GM23248 (cell line): ENCODE results near the gene SLC44A3. TPM values are rescaled to one million over a fixed set of nuclear protein-coding genes. Genes with fewer than 3 reads are reported as not detected.
A peak's percentile ranks its signal among the peaks of the same experiment; 100 is the strongest.

Experiments used
- DNase-seq: peaks from one replicate; pipeline ENCODE4 v3.0.0-alpha.2; 2015
- H2AFZ ChIP-seq: fragments of 200-600 bp; sonication (generic); 2 replicates; pipeline ENCODE4 v1.6.1; 2016; ENCODE audit warnings: antibody characterized with exemption
- H3F3A ChIP-seq: fragments of 200-600 bp; sonication (generic); 2 replicates; pipeline ENCODE4 v1.6.1; 2016; ENCODE audit warnings: mild to moderate bottlenecking, antibody characterized with exemption, mixed run types; ENCODE audit not compliant: insufficient read depth
- H3K27ac ChIP-seq: fragments of 200-600 bp; sonication (generic); 2 replicates; pipeline ENCODE4 v1.5.1; 2016; ENCODE audit warnings: mild to moderate bottlenecking
- H3K27me3 ChIP-seq: fragments of 200-600 bp; sonication (generic); replicated peaks from 2 replicates; pipeline ENCODE4 v1.6.1; 2016; ENCODE audit warnings: mild to moderate bottlenecking; ENCODE audit not compliant: insufficient read depth
- H3K36me3 ChIP-seq: fragments of 200-600 bp; sonication (generic); 2 replicates; pipeline ENCODE4 v1.6.1; 2016; ENCODE audit warnings: low read depth, mild to moderate bottlenecking
- H3K4me1 ChIP-seq: fragments of 200-600 bp; sonication (generic); 2 replicates; pipeline ENCODE4 v1.6.1; 2016; ENCODE audit warnings: mild to moderate bottlenecking; ENCODE audit not compliant: insufficient read depth
- H3K4me2 ChIP-seq: fragments of 200-600 bp; sonication (generic); one replicate; pipeline ENCODE4 v1.6.1; 2016; ENCODE audit warnings: mild to moderate bottlenecking; ENCODE audit not compliant: unreplicated experiment
- H3K4me3 ChIP-seq: fragments of 200-600 bp; sonication (generic); 2 replicates; pipeline ENCODE4 v1.5.1; 2016; ENCODE audit warnings: mild to moderate bottlenecking
- H3K79me2 ChIP-seq: fragments of 200-600 bp; sonication (generic); 2 replicates; pipeline ENCODE4 v1.6.1; 2016; ENCODE audit warnings: mild to moderate bottlenecking; ENCODE audit not compliant: insufficient read depth
- H3K9ac ChIP-seq: fragments of 200-600 bp; sonication (generic); 2 replicates; pipeline ENCODE4 v1.6.1; 2016; ENCODE audit warnings: mild to moderate bottlenecking
- H3K9me2 ChIP-seq: fragments of 200-600 bp; sonication (generic); 2 replicates; pipeline ENCODE4 v1.6.1; 2016; ENCODE audit warnings: mixed run types, mild to moderate bottlenecking, moderate library complexity; ENCODE audit not compliant: insufficient read depth
- H3K9me3 ChIP-seq: fragments of 200-600 bp; sonication (generic); one replicate; pipeline ENCODE4 v1.6.1; 2017; ENCODE audit warnings: low read depth
- H4K20me1 ChIP-seq: fragments of 200-600 bp; sonication (generic); 2 replicates; pipeline ENCODE4 v1.6.0; 2016; ENCODE audit not compliant: insufficient read depth
- EZH2 ChIP-seq: fragments of 200-600 bp; sonication (generic); IDR thresholded peaks from 2 replicates; pipeline ENCODE4 v1.6.1; 2018; ENCODE audit warnings: antibody characterized with exemption, mild to moderate bottlenecking; ENCODE audit not compliant: insufficient read depth, poor library complexity, severe bottlenecking
- EZH2phosphoT487 ChIP-seq: fragments of 200-600 bp; sonication (generic); IDR thresholded peaks from 2 replicates; pipeline ENCODE4 v1.6.1; 2018; ENCODE audit warnings: antibody characterized with exemption, moderate library complexity, mild to moderate bottlenecking, low read depth; ENCODE audit not compliant: insufficient read depth
- WGBS, 2 experiments: methylation state at CpG; one replicate each; pipeline ENCODE4 v1.1.6; 2015 to 2017; ENCODE audit warnings: low lambda C conversion rate in 2 of 2, low coverage in 1 of 2; ENCODE audit errors: missing lambda C conversion rate in 2 of 2; 5-methylcytosine and 5-hydroxymethylcytosine counted together
- in situ Hi-C: fragments of 300-500 bp; cut with MboI; formaldehyde crosslinking; loops from 2 replicates; pipeline ENCODE4 v1.15.0; 2020
- polyA plus RNA-seq: library from polyadenylated mRNA; unstranded; fragments of >200 nt; fragmentation: Nextera tagmentation; extraction: Ambion mirVana; gene quantifications from 2 replicates; pipeline ENCODE4 v1.2.1, GENCODE V29; 2016
- total RNA-seq: library from RNA; depleted of rRNA; stranded (reverse); fragments of >200 nt; shearing (Covaris generic); gene quantifications from 2 replicates; pipeline ENCODE4 v1.2.3, GENCODE V29; 2014

SLC44A3 gene
- total and polyA plus RNA-seq, 2 experiments from 2014 or later = 1.6 to 2.0 TPM

GRCh38 chr1:94812985-94813384, 7.2 kb upstream of the SLC44A3 start:
- no peaks in the 10 kb centered on the region for H3K36me3 ChIP-seq
- no peak overlapping the region for H3K9ac ChIP-seq
- no peak for DNase-seq
- no peaks in the 10 kb centered on the region for H3K9me2 ChIP-seq
- no peak for TF ChIP-seq EZH2phosphoT487
- TF ChIP-seq EZH2 = no peak
- no peak overlapping the region for H3K4me2 ChIP-seq
- no peaks in the 10 kb centered on the region for H3K4me1 ChIP-seq
- H4K20me1 ChIP-seq = no peaks in the 10 kb centered on the region
- H3K9me3 ChIP-seq = no peaks in the 10 kb centered on the region
- H3K4me3 ChIP-seq = no peak overlapping the region
- H3K27ac ChIP-seq = no peak overlapping the region
- no peaks in the 10 kb centered on the region for H3F3A ChIP-seq
- H3K27me3 ChIP-seq = no peaks in the 10 kb centered on the region
- H3K79me2 ChIP-seq = no peaks in the 10 kb centered on the region
- in situ Hi-C loops = loop anchor here (25.0 kb wide), 1 partner anchor 776 kb away; no protein-coding TSS in a partner anchor
- H2AFZ ChIP-seq = no peak overlapping the region
- WGBS, 2 experiments = 43 to 45% methylated on average over 4 of the region's 4 CpGs

GRCh38 chr1:94816030-94816429, 4.1 kb upstream of the SLC44A3 start:
- no peak overlapping the region for H3K4me3 ChIP-seq
- H3K9me2 ChIP-seq = no peaks in the 10 kb centered on the region
- H3F3A ChIP-seq = 0 out of 2 replicates have a peak, but pooled peaks cover 8% of the 10 kb centered on the region
- H3K27me3 ChIP-seq = no peaks in the 10 kb centered on the region
- no peaks in the 10 kb centered on the region for H4K20me1 ChIP-seq
- no peak overlapping the region for H3K9ac ChIP-seq
- no peaks in the 10 kb centered on the region for H3K79me2 ChIP-seq
- H3K27ac ChIP-seq = no peak overlapping the region
- 0% methylated on average over 1 of the region's 1 CpG for WGBS, 2 experiments
- H3K9me3 ChIP-seq = no peaks in the 10 kb centered on the region
- TF ChIP-seq EZH2 = no peak
- TF ChIP-seq EZH2phosphoT487 = no peak
- no peak overlapping the region for H3K4me2 ChIP-seq
- DNase-seq = no peak
- H2AFZ ChIP-seq = no peak overlapping the region
- in situ Hi-C loops = loop anchor here (25.0 kb wide), 1 partner anchor 779 kb away; no protein-coding TSS in a partner anchor
- no peaks in the 10 kb centered on the region for H3K36me3 ChIP-seq
- H3K4me1 ChIP-seq = no peaks in the 10 kb centered on the region

- TF ChIP-seq EZH2phosphoT487 (no peak), EZH2 (no peak)
- WGBS, 2 experiments = 92 to 95% methylated on average over 2 of the region's 2 CpGs
- in situ Hi-C loops = loop anchor here (25.0 kb wide), 1 partner anchor 780 kb away; no protein-coding TSS in a partner anchor
Observed at GRCh38 chr1:94817712-94818111, 2.4 kb upstream of the SLC44A3 start.

GRCh38 chr1:94819238-94819944, 766 bp upstream of the SLC44A3 start:
- Histone ChIP-seq H4K20me1 (no peaks in the 10 kb centered on the region), H3K27ac (no peak overlapping the region), H3K36me3 (no peaks in the 10 kb centered on the region), H3K9me2 (no peaks in the 10 kb centered on the region), H2AFZ (peak overlapping the region; percentile 98), H3K9me3 (no peaks in the 10 kb centered on the region), H3K27me3 (no peaks in the 10 kb centered on the region), H3K4me3 (peak overlapping the region; percentile 78), H3K79me2 (no peaks in the 10 kb centered on the region), H3K4me1 (no peaks in the 10 kb centered on the region), H3F3A (0 out of 2 replicates have a peak, but pooled peaks cover 8% of the 10 kb centered on the region), H3K9ac (peak overlapping the region; percentile 61), H3K4me2 (peak overlapping the region; percentile 89)
- in situ Hi-C loops = loop anchor here (25.0 kb wide), 1 partner anchor 782 kb away; no protein-coding TSS in a partner anchor
- DNase-seq = no peak
- TF ChIP-seq EZH2phosphoT487 = no peak
- no peak for TF ChIP-seq EZH2
- WGBS, 2 experiments = 62 to 66% methylated on average over 14 of the region's 14 CpGs

More at GRCh38 chr1:94817712-94818111, 2.4 kb upstream of the SLC44A3 start:
- Histone ChIP-seq H3K27ac (no peak overlapping the region), H3K27me3 (no peaks in the 10 kb centered on the region), H4K20me1 (no peaks in the 10 kb centered on the region), H3K36me3 (no peaks in the 10 kb centered on the region), H3F3A (0 out of 2 replicates have a peak, but pooled peaks cover 8% of the 10 kb centered on the region), H2AFZ (no peak overlapping the region), H3K9me3 (no peaks in the 10 kb centered on the region), H3K9me2 (no peaks in the 10 kb centered on the region), H3K4me3 (no peak overlapping the region), H3K4me1 (no peaks in the 10 kb centered on the region), H3K4me2 (no peak overlapping the region), H3K79me2 (no peaks in the 10 kb centered on the region), H3K9ac (no peak overlapping the region)
- no peak for DNase-seq
